ENCODE results near the gene OR10A4.
"Not testable (repeated sequence)": the region's sequence is repeated elsewhere in the genome, so short reads cannot be mapped to it uniquely, and the experiment has no call there.

Gene OR10A4

GRCh38 chr11:6900327-6900999 is 24.0 kb downstream of the OR10A4 start:
- DNase-seq, result no peak

GRCh38 chr11:6904804-6905203 is 28.4 kb downstream of the OR10A4 start:
- not testable (repeated sequence) for DNase-seq

- no peak for DNase-seq
These were observed 35.0 kb downstream of the OR10A4 start for GRCh38 chr11:6911378-6911777.

- DNase-seq, result no peak
These were observed 35.5 kb downstream of the OR10A4 start for GRCh38 chr11:6911948-6912347.

GRCh38 chr11:6919698-6920097 is 43.3 kb downstream of the OR10A4 start:
- no peak for DNase-seq

- no peak for DNase-seq
These were observed 44.3 kb downstream of the OR10A4 start, which contains the start of gene OR2D3 for GRCh38 chr11:6920702-6921101. Gene OR2D3 (plus strand): TSS chr11:6921002. CDS start chr11:6921002, 0 bp downstream.

- DNase-seq, result no peak
These were observed 48.7 kb downstream of the OR10A4 start for GRCh38 chr11:6925007-6925577.

- DNase-seq, result no peak
These were observed 49.3 kb downstream of the OR10A4 start for GRCh38 chr11:6925636-6926207.

GRCh38 chr11:6926208-6927029 is 50.0 kb downstream of the OR10A4 start, which contains the start of gene ZNF215:
Gene ZNF215 (plus strand): TSS chr11:6926426. CDS start chr11:6932273, 5,847 bp downstream.
- no peak for DNase-seq

- DNase-seq, result no peak
These were observed 50.7 kb downstream of the OR10A4 start for GRCh38 chr11:6927030-6927617.
